Measurements from ENCODE around the gene WDR62. TPM values are rescaled to one million over a fixed set of nuclear protein-coding genes. Genes with fewer than 3 reads are reported as not detected.

Gene WDR62
- total and polyA plus RNA-seq, 2 of the 8 experiments (the other 6 are each of a cell fraction or from before 2014, with no cell fraction given) = 28.2 to 39.5 TPM

GRCh38 chr19:36059180-36059910, 4.6 kb downstream of the WDR62 start (continued):
- no peak for TF ChIP-seq CHD1 (IDR thresholded peaks at IDR 0.05; ENCODE audit: low read depth, low read length)
- TF ChIP-seq RFX5 (IDR thresholded peaks at IDR 0.05; ENCODE audit: borderline replicate concordance, low read depth, low read length) = no peak
- no peak for TF ChIP-seq EP300 (IDR thresholded peaks at IDR 0.05; ENCODE audit: borderline replicate concordance in 1 of 2, low read depth in 2 of 2, low read length in 2 of 2)
- no peak for TF ChIP-seq EGR1 (IDR thresholded peaks at IDR 0.05; ENCODE audit: borderline replicate concordance, low read depth, low read length)
